NOMO-1 treated with dmso at 0.1 percent for 144 hours (cell line): ENCODE results near the gene ZSWIM3.
"Not testable (repeated sequence)": the region's sequence is repeated elsewhere in the genome, so short reads cannot be mapped to it uniquely, and the experiment has no call there.

ENCODE experiments used
- DNase-seq: peaks from one replicate; lab custom pipeline; 2025; ENCODE audit not compliant: unreplicated experiment; lab: John Stamatoyannopoulos, UW

ZSWIM3 gene

GRCh38 chr20:45890077-45890984 lies 32.9 kb downstream of the ZSWIM3 start:
- peak; percentile 21 for DNase-seq

- DNase-seq, result peak; percentile 67
Measured at GRCh38 chr20:45890985-45891983, 33.9 kb downstream of the ZSWIM3 start, which contains the start of the genes CTSA and NEURL2. Gene CTSA, plus strand, starts transcription at chr20:45891335. Its CDS starts 234 bp downstream, at chr20:45891569. Gene NEURL2, minus strand, starts transcription at chr20:45891208. Its CDS starts 217 bp downstream, at chr20:45890991.

GRCh38 chr20:45892049-45892825 lies 34.8 kb downstream of the ZSWIM3 start:
- peak; percentile 15 for DNase-seq

- no peak for DNase-seq
Measured at GRCh38 chr20:45892828-45893500, 35.5 kb downstream of the ZSWIM3 start.

- DNase-seq, result no peak
Measured at GRCh38 chr20:45893831-45894230, 36.4 kb downstream of the ZSWIM3 start.

GRCh38 chr20:45894797-45895196 lies 37.4 kb downstream of the ZSWIM3 start:
- no peak for DNase-seq

GRCh38 chr20:45896641-45897161 lies 39.3 kb downstream of the ZSWIM3 start:
- no peak for DNase-seq

- no peak for DNase-seq
Measured at GRCh38 chr20:45897289-45897688, 39.9 kb downstream of the ZSWIM3 start.

- no peak for DNase-seq
Measured at GRCh38 chr20:45897692-45898091, 40.3 kb downstream of the ZSWIM3 start.

GRCh38 chr20:45898285-45898684 lies 40.9 kb downstream of the ZSWIM3 start:
- no peak for DNase-seq

- no peak for DNase-seq
Measured at GRCh38 chr20:45899046-45899835, 41.8 kb downstream of the ZSWIM3 start.

GRCh38 chr20:45901332-45901731 lies 43.9 kb downstream of the ZSWIM3 start:
- not testable (repeated sequence) for DNase-seq

GRCh38 chr20:45902199-45902701 lies 44.8 kb downstream of the ZSWIM3 start:
- no peak for DNase-seq

- DNase-seq, result no peak
Measured at GRCh38 chr20:45904583-45905504, 47.4 kb downstream of the ZSWIM3 start.

GRCh38 chr20:45905505-45906079 lies 48.2 kb downstream of the ZSWIM3 start:
- no peak for DNase-seq

- DNase-seq, result no peak
Measured at GRCh38 chr20:45907219-45907948, 50.0 kb downstream of the ZSWIM3 start.

GRCh38 chr20:45908084-45908483 lies 50.7 kb downstream of the ZSWIM3 start:
- no peak for DNase-seq
